SK-N-SH treated with all-trans-retinoic acid at 6 μM for 48 hours (cell line): Measurements from ENCODE around the gene LCE1D.

Experiments used
- ARNTL ChIP-seq: fragments of 450-650 bp; formaldehyde crosslinking; IDR thresholded peaks from 2 replicates; pipeline ENCODE4 v1.5.0; 2020; ENCODE audit warnings: low read depth, mild to moderate bottlenecking, moderate library complexity, borderline replicate concordance
- BACH2 ChIP-seq: fragments of 250-450 bp; sonication (Bioruptor Pico); IDR thresholded peaks from 2 replicates; pipeline ENCODE4 v1.9.0; 2021; ENCODE audit warnings: mild to moderate bottlenecking, borderline replicate concordance
- ESRRG ChIP-seq: fragments of 250-450 bp; sonication (Bioruptor Pico); IDR thresholded peaks from 2 replicates; pipeline ENCODE4 v1.6.1; 2021; ENCODE audit warnings: mild to moderate bottlenecking
- GLIS3 ChIP-seq: fragments of 250-450 bp; sonication (Bioruptor Pico); IDR thresholded peaks from 2 replicates; pipeline ENCODE4 v1.5.0; 2020; ENCODE audit warnings: mild to moderate bottlenecking, moderate library complexity
- ISL1 ChIP-seq: fragments of 250-450 bp; sonication (Bioruptor Pico); IDR thresholded peaks from 2 replicates; pipeline ENCODE4 v2.1.2; 2022; ENCODE audit warnings: mild to moderate bottlenecking, moderate library complexity
- PATZ1 ChIP-seq: fragments of 250-450 bp; sonication (Bioruptor Pico); IDR thresholded peaks from 2 replicates; pipeline ENCODE4 v1.8.0; 2020; ENCODE audit warnings: mild to moderate bottlenecking, moderate library complexity, borderline replicate concordance
- RARB ChIP-seq: fragments of 250-450 bp; sonication (Bioruptor Pico); IDR thresholded peaks from 2 replicates; pipeline ENCODE4 v1.8.0; 2021; ENCODE audit warnings: mild to moderate bottlenecking, moderate library complexity
- TCF4 ChIP-seq: fragments of 250-450 bp; sonication (Bioruptor Pico); IDR thresholded peaks from 2 replicates; pipeline ENCODE4 v1.8.0; 2021; ENCODE audit warnings: mild to moderate bottlenecking, moderate library complexity, borderline replicate concordance
- TOX ChIP-seq: fragments of 250-450 bp; sonication (Bioruptor Pico); IDR thresholded peaks from 2 replicates; pipeline ENCODE4 v1.8.0; 2021; ENCODE audit warnings: mild to moderate bottlenecking, moderate library complexity, borderline replicate concordance
- ZC3H10 ChIP-seq: fragments of 250-450 bp; sonication (Bioruptor Pico); IDR thresholded peaks from 2 replicates; pipeline ENCODE4 v1.5.1; 2021; ENCODE audit warnings: mild to moderate bottlenecking, moderate library complexity
- ZFP3 ChIP-seq: fragments of 250-450 bp; sonication (Bioruptor Pico); IDR thresholded peaks from 2 replicates; pipeline ENCODE4 v1.5.0; 2020; ENCODE audit warnings: mild to moderate bottlenecking, moderate library complexity
- ZNF70 ChIP-seq: fragments of 450-650 bp; formaldehyde crosslinking; IDR thresholded peaks from 2 replicates; pipeline ENCODE4 v1.5.0; 2020; ENCODE audit warnings: mild to moderate bottlenecking, moderate library complexity
- ZNF8 ChIP-seq: fragments of 450-650 bp; formaldehyde crosslinking; IDR thresholded peaks from 2 replicates; pipeline ENCODE4 v1.5.0; 2020; ENCODE audit warnings: mild to moderate bottlenecking, moderate library complexity

GRCh38 chr1:152761609-152762213, 34.8 kb upstream of the LCE1D start:
- no peak for TF ChIP-seq ZFP3 (CRISPR knock-in tag)
- TF ChIP-seq ZNF8 (CRISPR knock-in tag) = no peak
- TF ChIP-seq ESRRG = no peak
- TF ChIP-seq PATZ1 (CRISPR knock-in tag) = no peak
- TF ChIP-seq RARB (CRISPR knock-in tag) = no peak
- TF ChIP-seq GLIS3 = no peak
- no peak for TF ChIP-seq TOX
- TF ChIP-seq ZC3H10 (CRISPR knock-in tag) = no peak
- no peak for TF ChIP-seq ARNTL (CRISPR knock-in tag)
- no peak for TF ChIP-seq ISL1 (CRISPR knock-in tag)
- TF ChIP-seq BACH2 (CRISPR knock-in tag) = no peak
- TF ChIP-seq ZNF70 (CRISPR knock-in tag) = no peak
- no peak for TF ChIP-seq TCF4
